ENCODE measurements around the gene TMPRSS11F.

DNA sequence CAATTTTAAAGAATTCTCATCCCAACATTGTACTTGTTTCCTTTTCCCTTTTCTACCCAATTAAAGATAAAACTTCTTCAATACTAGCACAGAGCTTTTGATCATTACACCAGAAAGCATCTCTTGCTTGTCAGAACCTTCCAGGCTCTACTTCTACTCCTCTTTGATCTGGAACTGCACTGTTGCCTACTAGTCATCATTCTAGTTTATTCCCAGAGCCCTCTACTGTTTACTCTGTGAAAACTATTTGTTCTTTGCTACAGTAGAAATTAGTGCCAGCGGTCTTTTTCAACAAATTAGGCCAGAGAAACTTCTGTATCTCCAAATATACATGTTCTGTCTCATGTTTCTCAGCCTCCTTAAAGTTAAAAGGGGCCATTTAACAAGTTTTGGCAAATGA is 46.8 kb upstream of the TMPRSS11F start:
- TF ChIP-seq, protein P1, sequence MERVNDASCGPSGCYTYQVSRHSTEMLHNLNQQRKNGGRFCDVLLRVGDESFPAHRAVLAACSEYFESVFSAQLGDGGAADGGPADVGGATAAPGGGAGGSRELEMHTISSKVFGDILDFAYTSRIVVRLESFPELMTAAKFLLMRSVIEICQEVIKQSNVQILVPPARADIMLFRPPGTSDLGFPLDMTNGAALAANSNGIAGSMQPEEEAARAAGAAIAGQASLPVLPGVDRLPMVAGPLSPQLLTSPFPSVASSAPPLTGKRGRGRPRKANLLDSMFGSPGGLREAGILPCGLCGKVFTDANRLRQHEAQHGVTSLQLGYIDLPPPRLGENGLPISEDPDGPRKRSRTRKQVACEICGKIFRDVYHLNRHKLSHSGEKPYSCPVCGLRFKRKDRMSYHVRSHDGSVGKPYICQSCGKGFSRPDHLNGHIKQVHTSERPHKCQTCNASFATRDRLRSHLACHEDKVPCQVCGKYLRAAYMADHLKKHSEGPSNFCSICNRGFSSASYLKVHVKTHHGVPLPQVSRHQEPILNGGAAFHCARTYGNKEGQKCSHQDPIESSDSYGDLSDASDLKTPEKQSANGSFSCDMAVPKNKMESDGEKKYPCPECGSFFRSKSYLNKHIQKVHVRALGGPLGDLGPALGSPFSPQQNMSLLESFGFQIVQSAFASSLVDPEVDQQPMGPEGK (tag by site-specific recombination; IDR thresholded peaks at IDR 0.05): no peak
- TF ChIP-seq ZNF514 (tag by site-specific recombination; IDR thresholded peaks at IDR 0.05): no peak

Data from HEK293 (cell line).